ENCODE results near the gene BLOC1S5. TPM values are rescaled to one million over a fixed set of nuclear protein-coding genes. Genes with fewer than 3 reads are reported as not detected.

Gene BLOC1S5
- total and polyA plus RNA-seq, 4 experiments from 2014 or later, result 23.0 to 36.3 (median 26.1) TPM

DNA sequence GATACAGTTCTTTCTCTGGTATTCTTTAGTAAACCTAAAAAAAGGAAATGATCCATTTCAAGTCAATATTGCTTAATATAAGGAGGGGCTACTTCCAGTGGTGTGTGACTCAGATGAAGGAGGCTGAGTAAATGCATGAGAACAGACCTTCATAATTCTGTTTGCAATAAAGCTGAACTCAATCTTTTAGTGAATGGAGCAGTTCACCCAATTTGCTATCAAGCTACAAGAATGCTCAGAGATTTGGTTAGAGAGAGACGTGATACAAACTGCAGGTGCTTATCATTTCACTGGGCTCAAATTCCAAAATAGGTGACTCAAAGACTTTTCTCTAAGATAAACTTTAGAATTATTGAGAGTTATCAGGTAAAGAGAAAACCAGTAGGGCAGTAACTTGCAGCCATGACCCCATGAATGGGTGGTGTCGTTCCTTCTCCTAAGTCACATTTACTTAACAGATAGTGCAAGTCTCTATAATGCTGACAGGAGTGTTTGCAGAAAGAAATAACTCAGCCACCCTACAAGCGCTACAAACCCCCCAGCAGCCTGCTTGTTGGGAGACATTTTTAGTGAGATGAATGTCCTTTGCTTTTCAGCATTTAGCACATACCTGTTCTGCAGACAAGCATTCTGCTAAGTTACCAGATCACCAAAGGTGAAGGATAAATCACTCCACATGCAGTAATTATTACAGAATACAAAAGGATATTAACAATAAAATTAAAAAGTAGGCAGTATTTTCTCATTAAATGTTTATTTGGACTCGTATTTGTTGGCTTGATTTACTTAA is 16.4 kb upstream of the BLOC1S5 start:
- no peak overlapping the region for H3K27ac ChIP-seq (ENCODE audit: low read depth, low read length)
- no peak overlapping the region for H3K4me3 Mint-ChIP-seq
- ChIA-PET CTCF (ENCODE audit: partially characterized antibody) (no interaction called here), POLR2A (ENCODE audit: partially characterized antibody) (interaction anchor here (1.0 kb wide), 1 partner anchor 16 kb away, joined by 3 read pairs; no protein-coding TSS in a partner anchor)
- H3K4me1 ChIP-seq (ENCODE audit: insufficient read depth, low read length), result no peaks in the 10 kb centered on the region
- H3K36me3 ChIP-seq (ENCODE audit: insufficient read depth, low read length), result no peaks in the 10 kb centered on the region
- no peaks in the 10 kb centered on the region for H3K9me3 ChIP-seq (ENCODE audit: control insufficient read depth in 1 of 2, low read length in 2 of 2)
- H3K9me3 Mint-ChIP-seq, result no peaks in the 10 kb centered on the region
- intact Hi-C loops (cut with micrococcal nuclease), result no loop called here
- no peaks in the 10 kb centered on the region for H3K27me3 ChIP-seq (ENCODE audit: insufficient read depth, low read length)
- peaks cover 31% of the 10 kb centered on the region in 2 donors for H3K36me3 Mint-ChIP-seq
- no peak for DNase-seq
- H3K4me1 Mint-ChIP-seq, result peaks cover 0 to 4% (median under 1%) of the 10 kb centered on the region in 4 donors
- no peak overlapping the region for H3K4me3 ChIP-seq (ENCODE audit: low read length in 2 of 2)
- no peaks in the 10 kb centered on the region for H3K27me3 Mint-ChIP-seq
- H3K27ac Mint-ChIP-seq, result no peak overlapping the region

GRCh38 chr6:8079126-8079525 is 14.9 kb upstream of the BLOC1S5 start:
- ChIA-PET CTCF (ENCODE audit: partially characterized antibody) (no interaction called here), POLR2A (ENCODE audit: partially characterized antibody) (no interaction called here)
- Mint-ChIP-seq H3K27me3 (no peaks in the 10 kb centered on the region), H3K27ac (no peak overlapping the region), H3K36me3 (peaks cover 30 to 37% of the 10 kb centered on the region in 2 donors), H3K4me1 (peaks cover 0 to 4% (median under 1%) of the 10 kb centered on the region in 4 donors), H3K9me3 (no peaks in the 10 kb centered on the region), H3K4me3 (no peak overlapping the region)
- Histone ChIP-seq H3K27me3 (ENCODE audit: insufficient read depth, low read length) (no peaks in the 10 kb centered on the region), H3K27ac (ENCODE audit: low read depth, low read length) (no peak overlapping the region), H3K36me3 (ENCODE audit: insufficient read depth, low read length) (no peaks in the 10 kb centered on the region), H3K4me3 (ENCODE audit: low read length in 2 of 2) (no peak overlapping the region), H3K9me3 (ENCODE audit: control insufficient read depth in 1 of 2, low read length in 2 of 2) (no peaks in the 10 kb centered on the region), H3K4me1 (ENCODE audit: insufficient read depth, low read length) (no peaks in the 10 kb centered on the region)
- DNase-seq, result no peak
- intact Hi-C loops (cut with micrococcal nuclease), result no loop called here

DNA sequence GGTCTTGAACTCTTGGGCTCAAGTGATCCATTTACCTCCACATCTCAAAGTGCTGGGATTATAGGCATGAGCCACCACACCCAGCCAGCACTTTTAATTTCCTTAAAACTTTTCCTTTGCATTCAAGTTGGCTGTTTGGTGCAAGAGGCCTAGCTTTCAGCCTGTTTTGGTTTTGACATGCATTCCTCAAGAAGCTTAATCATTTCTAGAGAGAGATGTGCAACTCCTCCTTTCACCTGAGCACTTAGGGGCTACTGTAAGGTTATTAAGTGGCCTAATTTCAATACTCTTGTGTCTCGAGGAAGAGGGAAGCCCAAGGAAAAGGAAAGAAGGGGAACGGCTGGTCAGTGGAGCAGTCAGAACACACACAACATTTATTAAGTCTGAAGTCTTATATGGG is 13.8 kb upstream of the BLOC1S5 start:
- H3K9me3 ChIP-seq (ENCODE audit: control insufficient read depth in 1 of 2, low read length in 2 of 2), result no peaks in the 10 kb centered on the region
- H3K36me3 ChIP-seq (ENCODE audit: insufficient read depth, low read length), result no peaks in the 10 kb centered on the region
- ChIA-PET POLR2A (ENCODE audit: partially characterized antibody) (no interaction called here), CTCF (ENCODE audit: partially characterized antibody) (no interaction called here)
- Mint-ChIP-seq H3K36me3 (peaks cover 22 to 33% of the 10 kb centered on the region in 2 donors), H3K4me1 (peaks cover 0 to 4% (median under 1%) of the 10 kb centered on the region in 4 donors), H3K4me3 (no peak overlapping the region), H3K9me3 (no peaks in the 10 kb centered on the region), H3K27ac (peak overlapping the region in 1 of 7 donors; percentile 32), H3K27me3 (no peaks in the 10 kb centered on the region)
- H3K27me3 ChIP-seq (ENCODE audit: insufficient read depth, low read length), result no peaks in the 10 kb centered on the region
- H3K4me3 ChIP-seq (ENCODE audit: low read length in 2 of 2), result no peak overlapping the region
- no peaks in the 10 kb centered on the region for H3K4me1 ChIP-seq (ENCODE audit: insufficient read depth, low read length)
- H3K27ac ChIP-seq (ENCODE audit: low read depth, low read length), result no peak overlapping the region
- no peak for DNase-seq
- intact Hi-C loops (cut with micrococcal nuclease), result no loop called here

DNA sequence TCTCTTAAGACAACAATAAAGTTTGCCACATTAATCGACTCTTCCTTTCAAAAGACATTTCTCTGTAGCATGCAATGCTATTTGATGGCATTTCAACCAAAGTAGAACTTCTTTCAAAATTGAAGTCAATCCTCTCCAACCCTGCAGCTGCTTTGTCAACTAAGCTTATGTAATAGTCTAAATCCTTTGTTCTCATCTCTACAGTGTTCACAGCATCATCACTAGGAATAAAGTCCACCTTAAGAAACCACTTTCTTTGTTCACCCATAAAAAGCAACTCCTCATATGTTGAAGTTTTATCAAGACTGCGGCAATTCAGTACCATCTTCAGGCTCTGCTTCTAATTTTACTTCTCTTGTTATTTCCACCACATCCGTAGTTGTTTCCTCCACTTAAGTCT is 11.5 kb upstream of the BLOC1S5 start:
- no peaks in the 10 kb centered on the region for H3K9me3 ChIP-seq (ENCODE audit: control insufficient read depth in 1 of 2, low read length in 2 of 2)
- Mint-ChIP-seq H3K4me1 (peaks cover 0 to 2% (median 0%) of the 10 kb centered on the region in 4 donors), H3K27ac (no peak overlapping the region), H3K9me3 (no peaks in the 10 kb centered on the region), H3K27me3 (no peaks in the 10 kb centered on the region), H3K36me3 (peaks cover 14 to 30% of the 10 kb centered on the region in 2 donors), H3K4me3 (no peak overlapping the region)
- intact Hi-C loops (cut with micrococcal nuclease), result no loop called here
- ChIA-PET CTCF (ENCODE audit: partially characterized antibody) (no interaction called here), POLR2A (ENCODE audit: partially characterized antibody) (no interaction called here)
- H3K27me3 ChIP-seq (ENCODE audit: insufficient read depth, low read length), result no peaks in the 10 kb centered on the region
- no peak overlapping the region for H3K27ac ChIP-seq (ENCODE audit: low read depth, low read length)
- no peak for DNase-seq
- no peak overlapping the region for H3K4me3 ChIP-seq (ENCODE audit: low read length in 2 of 2)
- no peaks in the 10 kb centered on the region for H3K36me3 ChIP-seq (ENCODE audit: insufficient read depth, low read length)
- no peaks in the 10 kb centered on the region for H3K4me1 ChIP-seq (ENCODE audit: insufficient read depth, low read length)

DNA sequence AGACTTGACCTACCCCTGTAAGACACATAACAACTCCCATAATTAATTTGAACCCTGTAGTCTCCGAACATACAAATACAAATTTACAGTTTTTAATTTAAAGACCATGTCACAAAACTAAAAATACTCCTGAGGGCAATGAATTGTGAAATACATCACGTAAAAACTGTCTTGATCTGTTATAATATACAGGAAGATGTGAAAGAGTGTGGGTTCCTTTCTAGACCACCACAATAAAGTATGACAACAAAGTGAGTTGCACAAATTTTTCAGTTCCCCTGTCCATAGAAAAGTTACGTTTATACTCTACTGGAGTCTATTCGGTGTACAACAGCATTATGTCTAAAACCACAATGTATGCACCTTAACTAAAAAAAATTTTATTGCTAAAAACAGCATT is 11.0 kb upstream of the BLOC1S5 start:
- H3K9me3 ChIP-seq (ENCODE audit: control insufficient read depth in 1 of 2, low read length in 2 of 2), result no peaks in the 10 kb centered on the region
- H3K27me3 Mint-ChIP-seq, result no peaks in the 10 kb centered on the region
- no peaks in the 10 kb centered on the region for H3K36me3 ChIP-seq (ENCODE audit: insufficient read depth, low read length)
- no peak for DNase-seq
- H3K4me3 ChIP-seq (ENCODE audit: low read length in 2 of 2), result no peak overlapping the region
- no peaks in the 10 kb centered on the region for H3K27me3 ChIP-seq (ENCODE audit: insufficient read depth, low read length)
- intact Hi-C loops (cut with micrococcal nuclease), result no loop called here
- ChIA-PET POLR2A (ENCODE audit: partially characterized antibody) (no interaction called here), CTCF (ENCODE audit: partially characterized antibody) (no interaction called here)
- no peaks in the 10 kb centered on the region for H3K4me1 ChIP-seq (ENCODE audit: insufficient read depth, low read length)
- no peaks in the 10 kb centered on the region for H3K9me3 Mint-ChIP-seq
- peaks cover 12 to 27% of the 10 kb centered on the region in 2 donors for H3K36me3 Mint-ChIP-seq
- no peak overlapping the region for H3K4me3 Mint-ChIP-seq
- peaks cover 0 to 2% (median 0%) of the 10 kb centered on the region in 4 donors for H3K4me1 Mint-ChIP-seq
- no peak overlapping the region for H3K27ac Mint-ChIP-seq
- H3K27ac ChIP-seq (ENCODE audit: low read depth, low read length), result no peak overlapping the region

DNA sequence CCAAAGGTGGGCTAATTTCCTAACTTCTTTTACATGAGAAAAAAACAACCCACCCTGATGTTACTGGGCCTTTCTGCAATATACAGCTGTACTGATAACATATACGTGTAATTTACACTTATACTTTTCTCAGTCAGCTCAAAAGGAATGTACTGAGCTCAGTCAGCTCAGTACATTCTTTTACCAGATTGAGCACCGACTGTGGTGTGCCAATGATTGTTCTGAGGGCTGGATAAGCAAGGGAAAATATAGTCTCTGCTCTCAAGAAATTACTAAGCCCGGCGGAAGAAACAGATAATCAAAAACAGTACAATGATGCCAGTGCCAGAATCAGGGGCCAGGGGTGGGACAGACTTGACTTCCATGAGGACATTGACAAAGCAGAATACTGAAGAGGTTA is 10.0 kb upstream of the BLOC1S5 start:
- H3K27ac Mint-ChIP-seq, result no peak overlapping the region
- H3K36me3 Mint-ChIP-seq, result peaks cover 7 to 20% of the 10 kb centered on the region in 2 donors
- H3K9me3 ChIP-seq (ENCODE audit: control insufficient read depth in 1 of 2, low read length in 2 of 2), result no peaks in the 10 kb centered on the region
- H3K4me1 Mint-ChIP-seq, result peaks cover 0 to 2% (median 0%) of the 10 kb centered on the region in 4 donors
- no peaks in the 10 kb centered on the region for H3K27me3 ChIP-seq (ENCODE audit: insufficient read depth, low read length)
- no peaks in the 10 kb centered on the region for H3K36me3 ChIP-seq (ENCODE audit: insufficient read depth, low read length)
- H3K4me3 ChIP-seq (ENCODE audit: low read length in 2 of 2), result no peak overlapping the region
- no peaks in the 10 kb centered on the region for H3K9me3 Mint-ChIP-seq
- intact Hi-C loops (cut with micrococcal nuclease), result no loop called here
- H3K27me3 Mint-ChIP-seq, result no peaks in the 10 kb centered on the region
- no peaks in the 10 kb centered on the region for H3K4me1 ChIP-seq (ENCODE audit: insufficient read depth, low read length)
- no peak overlapping the region for H3K27ac ChIP-seq (ENCODE audit: low read depth, low read length)
- ChIA-PET CTCF (ENCODE audit: partially characterized antibody) (no interaction called here), POLR2A (ENCODE audit: partially characterized antibody) (no interaction called here)
- DNase-seq, result no peak
- H3K4me3 Mint-ChIP-seq, result no peak overlapping the region

- H3K27me3 Mint-ChIP-seq, result no peaks in the 10 kb centered on the region
- H3K4me1 ChIP-seq (ENCODE audit: insufficient read depth, low read length), result no peaks in the 10 kb centered on the region
- H3K4me3 Mint-ChIP-seq, result no peak overlapping the region
- no peaks in the 10 kb centered on the region for H3K36me3 ChIP-seq (ENCODE audit: insufficient read depth, low read length)
- peaks cover 7 to 20% of the 10 kb centered on the region in 2 donors for H3K36me3 Mint-ChIP-seq
- no peak overlapping the region for H3K4me3 ChIP-seq (ENCODE audit: low read length in 2 of 2)
- POLR2A ChIA-PET (ENCODE audit: partially characterized antibody), result no interaction called here
- no peaks in the 10 kb centered on the region for H3K9me3 Mint-ChIP-seq
- CTCF ChIA-PET (ENCODE audit: partially characterized antibody), result no interaction called here
- no peak overlapping the region for H3K27ac ChIP-seq (ENCODE audit: low read depth, low read length)
- intact Hi-C loops (cut with micrococcal nuclease), result no loop called here
- DNase-seq, result no peak
- no peaks in the 10 kb centered on the region for H3K9me3 ChIP-seq (ENCODE audit: control insufficient read depth in 1 of 2, low read length in 2 of 2)
- peaks cover 0 to 2% (median 0%) of the 10 kb centered on the region in 4 donors for H3K4me1 Mint-ChIP-seq
- H3K27me3 ChIP-seq (ENCODE audit: insufficient read depth, low read length), result no peaks in the 10 kb centered on the region
- no peak overlapping the region for H3K27ac Mint-ChIP-seq
Observed at GRCh38 chr6:8073758-8074157, 9.6 kb upstream of the BLOC1S5 start.

Data from CD4-positive, alpha-beta memory T cell (primary cell).